Prostate gland (tissue), 2 donors: Measurements from ENCODE around the gene F7. TPM values are rescaled to one million over a fixed set of nuclear protein-coding genes. Genes with fewer than 3 reads are reported as not detected.

ENCODE experiments used
- DNase-seq: peaks from one replicate; pipeline ENCODE4 v3.0.0-alpha.2; 2019; ENCODE audit warnings: low spot score
- H3K27ac ChIP-seq, 2 donors: fragments of 200-600 bp; sonication (generic); 2 replicates each; pipeline ENCODE4 v1.5.1; 2017 to 2019
- H3K27me3 ChIP-seq: fragments of 200-600 bp; sonication (generic); replicated peaks from 2 replicates; pipeline ENCODE4 v1.5.1; 2019; ENCODE audit not compliant: insufficient read depth
- H3K36me3 ChIP-seq, 2 donors: fragments of 200-600 bp; sonication (generic); 1 replicate in 1 of 2; 2 replicates in 1 of 2; pipeline versions ENCODE4 v1.5.1 to v1.8.1; 2017 to 2019
- H3K4me1 ChIP-seq: fragments of 200-600 bp; sonication (generic); replicated peaks from 2 replicates; pipeline ENCODE4 v1.5.1; 2019
- H3K4me3 ChIP-seq, 2 donors: fragments of 200-600 bp; sonication (generic); 2 replicates each; pipeline ENCODE4 v1.5.1; 2017 to 2019
- H3K9me3 ChIP-seq: fragments of 200-600 bp; sonication (generic); 2 replicates; pipeline ENCODE4 v1.5.1; 2017
- POLR2A ChIP-seq: fragments of 450-650 bp; IDR thresholded peaks from one replicate; pipeline ENCODE4 v1.6.1; 2016; ENCODE audit warnings: antibody characterized with exemption, mild to moderate bottlenecking
- POLR2AphosphoS5 ChIP-seq: sonication (generic); formaldehyde crosslinking; IDR thresholded peaks from one replicate; pipeline ENCODE4 v1.6.1; 2017; ENCODE audit warnings: antibody characterized with exemption
- WGBS: methylation state at CpG from one replicate; pipeline ENCODE4 v1.1.5; 2018; 5-methylcytosine and 5-hydroxymethylcytosine counted together
- intact Hi-C: fragments of 100-400 bp; cut with DNase I; formaldehyde crosslinking; loops from one replicate; pipeline ENCODE4 v1.14.2; 2022
- total RNA-seq, 2 donors: library from RNA; depleted of rRNA; stranded (reverse); fragments of >200 nt; gene quantifications; one replicate each; pipeline ENCODE4 v1.1.0, GENCODE V29; 2016
- TF ChIP-seq, protein P1 (sequence below), 4 experiments: fragments of 200-600 bp in 2 of 4; fragments of 450-650 bp in 2 of 4; sonication (generic) in 2 of 4; IDR thresholded peaks; 1 replicate in 3 of 4; 2 replicates in 1 of 4; pipeline ENCODE4 v1.5.1; 2016 to 2019; ENCODE audit warnings: antibody characterized with exemption in 4 of 4, mild to moderate bottlenecking in 2 of 4, moderate library complexity in 2 of 4

The F7 gene
- total RNA-seq, 2 donors from 2014 or later, result 2.7 TPM; not detected in 1

DNA sequence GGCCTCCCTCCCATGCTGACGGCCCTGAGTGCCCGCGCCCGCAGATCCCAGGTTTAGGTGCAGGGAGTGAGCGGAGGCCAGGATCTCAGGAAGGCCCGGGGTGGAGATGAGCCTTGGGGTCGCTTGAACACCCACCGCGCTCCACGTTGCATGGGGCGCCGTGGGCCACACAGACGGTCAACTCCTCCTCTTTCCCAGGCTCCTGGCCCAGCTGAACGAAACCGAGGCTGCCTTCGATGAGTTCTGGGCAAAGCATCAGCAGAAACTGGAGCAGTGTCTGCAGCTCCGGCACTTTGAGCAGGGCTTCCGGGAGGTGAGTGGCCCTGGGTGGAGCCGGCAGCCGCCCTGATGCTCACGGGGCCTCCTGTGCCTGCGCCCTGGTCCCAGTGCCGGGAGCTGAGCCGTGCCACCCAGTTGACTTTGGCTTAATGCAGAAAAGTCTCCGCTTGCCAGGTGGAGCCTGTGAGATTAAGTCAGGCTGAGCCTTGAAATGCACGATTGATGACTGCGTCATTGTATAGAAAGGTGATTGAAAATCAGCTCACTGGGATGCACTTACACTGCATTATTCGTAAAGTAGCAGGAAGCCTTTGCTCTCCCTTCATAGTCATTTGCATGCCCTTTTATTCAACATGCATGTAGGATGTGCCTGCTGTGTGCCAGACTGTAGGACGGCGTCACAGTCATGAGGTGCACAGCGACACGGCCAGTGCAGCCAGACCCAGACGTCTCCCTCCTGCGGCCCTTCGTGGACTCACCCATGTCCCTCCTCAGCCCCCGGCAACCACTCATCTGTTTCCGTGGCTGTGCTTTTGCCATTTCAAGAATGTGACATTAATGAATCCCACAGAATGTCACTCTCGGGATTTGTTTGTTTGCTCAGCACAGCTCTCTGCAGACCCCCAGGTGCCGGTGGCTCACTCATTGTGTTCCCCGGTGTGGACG lies 35.5 kb upstream of the F7 start:
- intact Hi-C loops, result no loop called here

DNA sequence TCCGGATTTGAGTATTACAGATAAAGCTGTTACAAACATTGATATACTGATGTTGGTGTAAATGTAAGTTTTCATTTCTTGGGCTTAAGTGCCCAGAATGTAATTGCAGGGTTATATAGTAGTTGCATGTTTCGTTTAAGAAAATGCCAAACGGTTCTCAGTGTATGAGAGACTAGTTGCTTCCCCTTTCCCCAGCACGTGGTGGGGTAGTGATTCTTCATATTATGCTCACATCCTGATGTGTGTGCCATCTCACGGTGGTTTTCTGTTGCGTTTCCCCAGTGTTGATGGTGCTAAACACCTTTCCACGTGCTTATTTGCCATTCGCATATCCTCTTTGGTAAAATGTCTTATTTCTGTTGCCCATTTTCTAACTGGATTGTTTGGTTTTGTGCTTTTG lies 34.7 kb upstream of the F7 start:
- Histone ChIP-seq H3K27me3 (no peaks in the 10 kb centered on the region), H3K36me3 (no peaks in the 10 kb centered on the region), H3K4me3 (no peak overlapping the region), H3K9me3 (no peaks in the 10 kb centered on the region), H3K4me1 (no peaks in the 10 kb centered on the region), H3K27ac (no peak overlapping the region)
- WGBS, result 88% methylated on average over 8 of the region's 8 CpGs
- intact Hi-C loops, result no loop called here
- TF ChIP-seq POLR2AphosphoS5 (no peak), POLR2A (no peak)
- TF ChIP-seq, protein P1, sequence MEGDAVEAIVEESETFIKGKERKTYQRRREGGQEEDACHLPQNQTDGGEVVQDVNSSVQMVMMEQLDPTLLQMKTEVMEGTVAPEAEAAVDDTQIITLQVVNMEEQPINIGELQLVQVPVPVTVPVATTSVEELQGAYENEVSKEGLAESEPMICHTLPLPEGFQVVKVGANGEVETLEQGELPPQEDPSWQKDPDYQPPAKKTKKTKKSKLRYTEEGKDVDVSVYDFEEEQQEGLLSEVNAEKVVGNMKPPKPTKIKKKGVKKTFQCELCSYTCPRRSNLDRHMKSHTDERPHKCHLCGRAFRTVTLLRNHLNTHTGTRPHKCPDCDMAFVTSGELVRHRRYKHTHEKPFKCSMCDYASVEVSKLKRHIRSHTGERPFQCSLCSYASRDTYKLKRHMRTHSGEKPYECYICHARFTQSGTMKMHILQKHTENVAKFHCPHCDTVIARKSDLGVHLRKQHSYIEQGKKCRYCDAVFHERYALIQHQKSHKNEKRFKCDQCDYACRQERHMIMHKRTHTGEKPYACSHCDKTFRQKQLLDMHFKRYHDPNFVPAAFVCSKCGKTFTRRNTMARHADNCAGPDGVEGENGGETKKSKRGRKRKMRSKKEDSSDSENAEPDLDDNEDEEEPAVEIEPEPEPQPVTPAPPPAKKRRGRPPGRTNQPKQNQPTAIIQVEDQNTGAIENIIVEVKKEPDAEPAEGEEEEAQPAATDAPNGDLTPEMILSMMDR (IDR thresholded peaks at IDR 0.05), result no peak
- DNase-seq, result no peak

More for the DNA sequence above, 35.5 kb upstream of the F7 start:
- Histone ChIP-seq H3K36me3 (no peaks in the 10 kb centered on the region), H3K4me3 (no peak overlapping the region), H3K27me3 (no peaks in the 10 kb centered on the region), H3K27ac (no peak overlapping the region), H3K4me1 (no peaks in the 10 kb centered on the region), H3K9me3 (no peaks in the 10 kb centered on the region)
- TF ChIP-seq POLR2AphosphoS5, result no peak
- no peak for TF ChIP-seq POLR2A
- TF ChIP-seq, protein P1 (IDR thresholded peaks at IDR 0.05), result no peak
- WGBS, result 87% methylated on average over 41 of the region's 41 CpGs
- no peak for DNase-seq

DNA sequence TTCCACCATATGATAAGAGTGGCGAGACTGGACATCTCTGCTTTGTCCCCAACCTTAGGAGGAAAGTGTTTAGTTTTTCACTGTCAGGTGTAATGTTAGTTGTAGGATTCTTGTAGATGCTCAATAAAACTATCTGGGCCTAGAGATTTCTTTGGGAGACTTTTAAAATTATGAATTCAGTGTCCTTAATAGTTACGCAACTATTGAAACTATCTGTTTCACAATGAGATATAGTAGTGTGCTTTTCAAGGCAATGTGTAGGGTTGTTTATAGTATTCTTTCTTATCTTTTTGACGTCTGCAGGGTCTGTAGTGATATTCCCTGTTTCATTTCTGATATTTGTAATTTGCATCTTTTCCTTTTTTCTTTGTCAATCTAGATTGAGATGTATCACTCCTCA lies 33.2 kb upstream of the F7 start:
- Histone ChIP-seq H3K27ac (no peak overlapping the region), H3K4me3 (no peak overlapping the region), H3K9me3 (no peaks in the 10 kb centered on the region), H3K36me3 (no peaks in the 10 kb centered on the region), H3K27me3 (no peaks in the 10 kb centered on the region), H3K4me1 (no peaks in the 10 kb centered on the region)
- no peak for DNase-seq
- TF ChIP-seq, protein P1 (IDR thresholded peaks at IDR 0.05), result no peak
- TF ChIP-seq POLR2AphosphoS5, result no peak
- no peak for TF ChIP-seq POLR2A
- 88% methylated on average over 3 of the region's 3 CpGs for WGBS
- intact Hi-C loops, result no loop called here

DNA sequence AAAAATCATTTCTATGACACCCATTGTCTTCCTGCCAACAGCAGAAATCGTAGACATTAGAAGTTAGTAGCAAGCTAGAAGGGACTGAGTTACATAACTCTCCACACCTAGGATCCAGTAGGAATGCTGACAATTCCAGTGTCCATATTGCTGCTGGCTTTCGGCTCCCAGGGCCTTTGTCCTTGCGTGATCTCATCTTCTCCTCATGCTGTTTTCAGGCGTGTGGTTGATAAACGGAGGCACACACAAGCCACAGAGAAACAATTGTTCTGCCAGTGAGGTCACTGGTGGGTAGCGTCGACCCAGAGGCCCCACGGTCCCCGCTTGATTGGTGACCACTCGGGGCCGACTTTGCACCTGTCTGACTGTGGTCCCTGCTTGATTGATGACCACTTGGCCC lies 31.6 kb upstream of the F7 start:
- H3K27ac ChIP-seq, result no peak overlapping the region
- H3K27me3 ChIP-seq, result no peaks in the 10 kb centered on the region
- no peak overlapping the region for H3K4me3 ChIP-seq
- TF ChIP-seq POLR2AphosphoS5 (no peak), POLR2A (no peak)
- TF ChIP-seq, protein P1 (IDR thresholded peaks at IDR 0.05), result no peak
- 89% methylated on average over 11 of the region's 11 CpGs for WGBS
- intact Hi-C loops, result no loop called here
- H3K9me3 ChIP-seq, result no peaks in the 10 kb centered on the region
- H3K36me3 ChIP-seq, result peaks cover 0 to 6% of the 10 kb centered on the region in 2 donors
- no peak for DNase-seq
- no peaks in the 10 kb centered on the region for H3K4me1 ChIP-seq

DNA sequence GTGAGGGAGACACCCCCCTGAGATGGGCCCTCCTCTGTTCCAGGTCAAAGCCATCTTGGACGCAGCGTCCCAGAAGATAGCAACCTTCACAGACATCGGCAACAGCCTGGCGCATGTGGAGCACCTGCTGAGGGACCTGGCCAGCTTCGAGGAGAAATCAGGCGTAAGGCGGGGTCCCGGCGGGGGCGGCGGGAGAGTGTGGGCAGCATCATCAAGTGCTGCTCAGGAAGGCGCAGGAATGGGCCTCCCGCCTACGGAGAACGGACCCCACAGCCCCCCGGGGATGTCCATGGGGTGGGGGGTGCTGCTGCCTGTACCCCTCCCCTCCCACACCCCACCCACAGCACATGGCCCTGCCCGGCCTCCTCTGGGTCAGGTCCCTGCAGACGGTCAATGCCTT lies 31.2 kb upstream of the F7 start:
- no peak for DNase-seq
- Histone ChIP-seq H3K36me3 (peaks cover 0 to 6% of the 10 kb centered on the region in 2 donors), H3K9me3 (no peaks in the 10 kb centered on the region), H3K4me1 (no peaks in the 10 kb centered on the region), H3K27me3 (no peaks in the 10 kb centered on the region), H3K4me3 (no peak overlapping the region), H3K27ac (no peak overlapping the region)
- WGBS, result 91% methylated on average over 18 of the region's 18 CpGs
- no peak for TF ChIP-seq POLR2AphosphoS5
- TF ChIP-seq, protein P1 (IDR thresholded peaks at IDR 0.05), result no peak
- no peak for TF ChIP-seq POLR2A
- intact Hi-C loops, result no loop called here
